Thyroid gland (tissue), 4 donors: Measurements from ENCODE around the gene BLNK. TPM values are rescaled to one million over a fixed set of nuclear protein-coding genes. Genes with fewer than 3 reads are reported as not detected.

Experiments used
- DNase-seq, 2 donors: peaks; one replicate each; pipeline ENCODE4 v3.0.0-alpha.2; 2019
- H3K27ac ChIP-seq, 3 donors: fragments of 200-600 bp; sonication (generic); 1 replicate in 2 of 3; 2 replicates in 1 of 3; pipeline ENCODE4 v1.5.1; 2016 to 2019; ENCODE audit warnings: mild to moderate bottlenecking in 1 of 3, moderate library complexity in 1 of 3
- H3K27me3 ChIP-seq: fragments of 200-600 bp; sonication (generic); one replicate; pipeline ENCODE4 v1.5.1; 2019
- H3K36me3 ChIP-seq, 2 donors: fragments of 200-600 bp; sonication (generic); one replicate each; pipeline ENCODE4 v1.5.1; 2016 to 2019
- H3K4me1 ChIP-seq, 2 donors: fragments of 200-600 bp; sonication (generic); one replicate each; pipeline ENCODE4 v1.5.1; 2017 to 2019
- H3K4me3 ChIP-seq, 3 donors: fragments of 200-600 bp; sonication (generic); replicated peaks in 1 of 3; 1 replicate in 2 of 3; 2 replicates in 1 of 3; pipeline ENCODE4 v1.5.1; 2016; ENCODE audit warnings: mild to moderate bottlenecking in 1 of 3
- H3K9me3 ChIP-seq: fragments of 200-600 bp; sonication (generic); one replicate; pipeline ENCODE4 v1.5.1; 2017
- POLR2A ChIP-seq, 2 donors: fragments of 450-650 bp; IDR thresholded peaks; one replicate each; pipeline ENCODE4 v1.6.1; 2017; ENCODE audit warnings: antibody characterized with exemption in 2 of 2, mild to moderate bottlenecking in 2 of 2, moderate library complexity in 1 of 2
- WGBS, 2 donors: methylation state at CpG; one replicate each; pipeline ENCODE4 v1.1.5; 2017; 5-methylcytosine and 5-hydroxymethylcytosine counted together
- intact Hi-C: fragments of 100-400 bp; cut with DNase I; formaldehyde crosslinking; loops from one replicate; pipeline ENCODE4 v1.15.1; 2023
- total RNA-seq, 4 donors: library from RNA; depleted of rRNA; stranded (reverse); fragments of >200 nt; gene quantifications; one replicate each; pipeline ENCODE4 v1.2.3, GENCODE V29; 2016
- TF ChIP-seq, protein P1 (sequence below), 6 experiments: fragments of 200-600 bp in 3 of 6; fragments of 450-650 bp in 3 of 6; sonication (generic) in 3 of 6; IDR thresholded peaks; one replicate each; pipeline ENCODE4 v1.5.1; 2016 to 2019; ENCODE audit warnings: antibody characterized with exemption in 6 of 6, mild to moderate bottlenecking in 2 of 6, inconsistent platforms in 1 of 6, moderate library complexity in 1 of 6

The BLNK gene
- total RNA-seq, 4 donors from 2014 or later: 5.8 to 36.9 (median 25.7) TPM

DNA sequence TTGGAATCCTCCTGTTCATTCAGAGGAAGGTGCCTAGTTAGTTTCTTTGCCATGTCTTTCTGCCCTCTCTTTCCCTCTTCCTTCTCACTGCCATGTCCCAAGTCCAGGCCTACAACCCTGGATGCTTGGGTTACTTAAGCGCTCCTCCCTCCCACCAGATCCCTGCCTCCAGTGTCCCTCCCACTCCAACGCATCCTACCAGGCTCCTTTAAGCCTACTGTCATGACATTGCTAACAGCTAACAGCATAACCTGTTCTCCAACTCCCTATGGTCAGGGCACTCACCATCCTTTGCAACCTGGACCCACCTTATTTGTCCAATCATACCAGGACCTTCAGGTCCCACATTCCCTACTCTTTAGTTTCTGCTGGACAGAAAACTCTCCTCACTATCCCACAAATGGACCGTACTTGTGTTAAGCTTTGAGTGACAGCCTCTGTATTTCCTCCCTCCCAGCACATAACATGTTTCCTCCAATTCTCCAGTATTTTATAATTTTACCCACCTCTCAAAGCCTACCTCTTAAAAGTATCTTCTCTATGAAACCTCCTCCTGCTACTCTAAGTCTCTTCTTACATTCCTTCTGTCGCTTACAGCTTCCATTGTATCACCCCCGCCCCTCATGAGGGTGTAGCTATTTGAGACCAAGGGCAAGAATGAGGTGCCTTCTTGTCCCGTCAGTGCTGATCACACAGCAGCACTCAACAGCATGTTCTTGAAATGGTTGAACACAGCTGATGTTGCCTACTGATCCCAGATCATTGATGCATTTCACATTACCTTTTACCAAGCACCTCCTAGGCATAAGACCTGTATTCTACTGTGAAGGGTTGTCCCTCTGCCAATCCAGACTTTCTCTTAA, 1.7 kb downstream of the BLNK start:
- peak in 1 of 2 donors; percentile 6 for TF ChIP-seq POLR2A (IDR thresholded peaks at IDR 0.05)
- TF ChIP-seq, protein P1, sequence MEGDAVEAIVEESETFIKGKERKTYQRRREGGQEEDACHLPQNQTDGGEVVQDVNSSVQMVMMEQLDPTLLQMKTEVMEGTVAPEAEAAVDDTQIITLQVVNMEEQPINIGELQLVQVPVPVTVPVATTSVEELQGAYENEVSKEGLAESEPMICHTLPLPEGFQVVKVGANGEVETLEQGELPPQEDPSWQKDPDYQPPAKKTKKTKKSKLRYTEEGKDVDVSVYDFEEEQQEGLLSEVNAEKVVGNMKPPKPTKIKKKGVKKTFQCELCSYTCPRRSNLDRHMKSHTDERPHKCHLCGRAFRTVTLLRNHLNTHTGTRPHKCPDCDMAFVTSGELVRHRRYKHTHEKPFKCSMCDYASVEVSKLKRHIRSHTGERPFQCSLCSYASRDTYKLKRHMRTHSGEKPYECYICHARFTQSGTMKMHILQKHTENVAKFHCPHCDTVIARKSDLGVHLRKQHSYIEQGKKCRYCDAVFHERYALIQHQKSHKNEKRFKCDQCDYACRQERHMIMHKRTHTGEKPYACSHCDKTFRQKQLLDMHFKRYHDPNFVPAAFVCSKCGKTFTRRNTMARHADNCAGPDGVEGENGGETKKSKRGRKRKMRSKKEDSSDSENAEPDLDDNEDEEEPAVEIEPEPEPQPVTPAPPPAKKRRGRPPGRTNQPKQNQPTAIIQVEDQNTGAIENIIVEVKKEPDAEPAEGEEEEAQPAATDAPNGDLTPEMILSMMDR (IDR thresholded peaks at IDR 0.05): no peak
- 62 to 64% methylated on average over 6 of the region's 6 CpGs for WGBS, 2 donors
- no peak overlapping the region for H3K4me3 ChIP-seq
- no peaks in the 10 kb centered on the region for H3K27me3 ChIP-seq
- intact Hi-C loops: no loop called here
- H3K9me3 ChIP-seq: no peaks in the 10 kb centered on the region
- H3K27ac ChIP-seq: peak overlapping the region; percentile 86 to 92 (median 90)
- H3K4me1 ChIP-seq: peaks cover 45 to 52% of the 10 kb centered on the region in 2 donors
- DNase-seq: peak; percentile 36 to 40
- H3K36me3 ChIP-seq: no peaks in the 10 kb centered on the region

DNA sequence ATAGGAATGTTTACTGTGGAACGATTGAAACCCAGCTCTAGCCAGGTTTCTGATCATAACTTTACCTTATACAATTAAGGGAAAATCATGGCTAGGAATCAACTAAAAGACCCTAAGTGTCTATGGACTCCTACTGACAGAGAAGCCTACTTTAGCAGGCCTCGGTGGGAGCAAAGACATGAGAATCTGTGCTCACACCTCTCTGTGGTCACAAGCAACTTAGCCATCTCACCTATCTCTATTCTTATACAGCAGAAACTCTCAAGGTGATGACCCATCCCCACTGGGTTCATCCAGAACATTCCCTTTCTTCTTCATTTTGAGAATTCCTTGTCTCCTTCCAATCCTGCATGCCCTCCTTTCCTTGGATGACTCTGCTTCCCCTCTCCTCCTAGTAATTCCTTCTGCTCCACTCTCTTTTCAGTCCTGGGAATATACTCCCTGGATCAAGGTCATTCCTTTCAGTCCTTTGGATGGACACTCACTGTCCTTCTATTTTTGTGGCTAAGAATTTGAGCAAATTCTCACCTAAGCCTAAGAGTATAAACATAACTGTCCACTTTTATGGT, 2.9 kb downstream of the BLNK start:
- Histone ChIP-seq H3K4me1 (peaks cover 45 to 51% of the 10 kb centered on the region in 2 donors), H3K27me3 (no peaks in the 10 kb centered on the region), H3K27ac (no peak overlapping the region), H3K36me3 (no peaks in the 10 kb centered on the region), H3K4me3 (no peak overlapping the region), H3K9me3 (no peaks in the 10 kb centered on the region)
- DNase-seq: no peak
- no peak for TF ChIP-seq POLR2A (IDR thresholded peaks at IDR 0.05)
- TF ChIP-seq, protein P1 (IDR thresholded peaks at IDR 0.05): no peak
- intact Hi-C loops: no loop called here
- whole genome bisulfite sequencing, 2 donors: 91 to 94% methylated on average over 2 of the region's 2 CpGs

DNA sequence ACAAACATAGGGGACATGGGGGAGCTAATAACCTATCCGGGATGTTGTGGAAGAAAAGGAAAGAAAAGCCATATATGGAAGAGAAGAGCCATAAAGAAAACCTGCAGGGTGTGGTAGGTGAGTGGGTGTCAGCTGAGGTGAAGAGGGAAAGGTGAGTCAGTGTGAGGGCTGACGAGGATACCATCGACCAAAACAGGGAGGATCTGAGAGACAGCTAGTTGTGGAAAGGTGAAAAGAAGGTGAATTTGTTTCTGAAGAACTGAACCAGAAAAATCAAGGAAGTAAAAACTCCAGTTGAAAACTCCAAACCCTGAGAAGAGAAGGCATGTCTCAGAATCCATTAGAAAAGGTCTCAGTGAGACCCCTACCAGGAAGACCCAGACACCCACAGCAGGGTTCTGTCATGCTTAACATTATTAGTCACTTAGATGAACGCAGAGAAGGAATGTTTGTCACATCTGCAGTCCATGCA, 4.1 kb downstream of the BLNK start:
- TF ChIP-seq POLR2A (IDR thresholded peaks at IDR 0.05): no peak
- TF ChIP-seq, protein P1 (IDR thresholded peaks at IDR 0.05): no peak
- no peaks in the 10 kb centered on the region for H3K27me3 ChIP-seq
- no peaks in the 10 kb centered on the region for H3K36me3 ChIP-seq
- no peak for DNase-seq
- 70 to 82% methylated on average over 4 of the region's 4 CpGs for WGBS, 2 donors
- H3K9me3 ChIP-seq: no peaks in the 10 kb centered on the region
- H3K27ac ChIP-seq: no peak overlapping the region
- H3K4me1 ChIP-seq: peaks cover 36 to 39% of the 10 kb centered on the region in 2 donors
- H3K4me3 ChIP-seq: no peak overlapping the region
- intact Hi-C loops: no loop called here

DNA sequence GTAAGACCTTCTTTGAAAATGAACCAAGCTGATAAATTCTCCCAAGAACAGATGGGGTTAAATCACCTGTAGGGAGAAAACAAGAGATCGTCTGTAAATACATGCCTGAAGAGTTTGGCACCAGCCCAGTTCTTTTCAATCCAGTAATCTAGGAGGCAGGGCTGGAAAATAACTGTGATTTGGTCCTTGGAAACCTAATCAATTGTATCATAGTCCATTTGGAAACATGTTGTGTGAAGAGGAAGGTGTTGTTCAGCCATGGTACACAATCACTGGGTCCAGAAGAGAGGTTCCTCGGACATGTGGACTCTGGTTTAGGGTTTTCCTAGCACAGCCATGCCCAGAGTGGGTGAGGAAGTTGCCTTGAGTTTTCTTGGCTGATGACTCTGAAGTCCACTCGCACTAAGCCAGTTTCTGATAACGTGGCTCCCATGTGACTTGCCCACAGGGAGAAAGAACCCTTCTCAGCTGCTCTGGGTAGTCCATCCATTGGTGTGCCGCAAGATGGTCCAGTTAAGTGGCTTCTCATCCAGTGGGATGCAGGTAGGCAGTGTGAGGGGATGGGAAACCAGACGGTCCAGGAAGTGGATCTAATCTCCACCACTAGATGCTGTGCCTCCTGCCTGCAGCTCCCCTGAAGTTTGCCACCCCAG, 5.1 kb downstream of the BLNK start:
- peak; percentile 41 to 56 for DNase-seq
- Histone ChIP-seq H3K4me1 (peaks cover 29 to 31% of the 10 kb centered on the region in 2 donors), H3K4me3 (no peak overlapping the region), H3K36me3 (no peaks in the 10 kb centered on the region), H3K27me3 (no peaks in the 10 kb centered on the region), H3K27ac (peak overlapping the region in 1 of 3 donors; percentile 11), H3K9me3 (no peaks in the 10 kb centered on the region)
- intact Hi-C loops: no loop called here
- 44 to 53% methylated on average over 5 to 6 of the region's 6 CpGs for WGBS, 2 donors
- TF ChIP-seq, protein P1 (IDR thresholded peaks at IDR 0.05): no peak
- no peak for TF ChIP-seq POLR2A (IDR thresholded peaks at IDR 0.05)
